Smooth muscle cell (in vitro differentiated cells): ENCODE measurements around the gene CYB561A3. TPM values are rescaled to one million over a fixed set of nuclear protein-coding genes. Genes with fewer than 3 reads are reported as not detected.
A peak's percentile ranks its signal among the peaks of the same experiment; 100 is the strongest.

Source experiments
- DNase-seq: peaks from one replicate; lab custom pipeline; 2025; ENCODE audit not compliant: unreplicated experiment; lab: John Stamatoyannopoulos, UW
- H2AFZ ChIP-seq: fragments of 200-600 bp; sonication (generic); 2 replicates; pipeline ENCODE4 v1.6.0; 2016; ENCODE audit warnings: antibody characterized with exemption, low read depth, mild to moderate bottlenecking
- H3F3A ChIP-seq: fragments of 200-600 bp; sonication (generic); 2 replicates; pipeline ENCODE4 v1.6.0; 2017; ENCODE audit warnings: antibody characterized with exemption, low read depth
- H3K27ac ChIP-seq: fragments of 200-600 bp; sonication (generic); 2 replicates; pipeline ENCODE4 v1.5.1; 2016; ENCODE audit warnings: low read depth, mild to moderate bottlenecking
- H3K27me3 ChIP-seq: fragments of 200-600 bp; sonication (generic); 2 replicates; pipeline ENCODE4 v1.6.1; 2016; ENCODE audit warnings: low read depth, mild to moderate bottlenecking
- H3K36me3 ChIP-seq: fragments of 200-600 bp; sonication (generic); 2 replicates; pipeline ENCODE4 v1.5.1; 2016; ENCODE audit warnings: low read depth
- H3K4me1 ChIP-seq: fragments of 200-600 bp; sonication (generic); 2 replicates; pipeline ENCODE4 v1.5.1; 2016; ENCODE audit warnings: low read depth
- H3K4me2 ChIP-seq: fragments of 200-600 bp; sonication (generic); 2 replicates; pipeline ENCODE4 v1.6.0; 2016; ENCODE audit warnings: mild to moderate bottlenecking
- H3K4me3 ChIP-seq: fragments of 200-600 bp; sonication (generic); 2 replicates; pipeline ENCODE4 v1.5.1; 2016; ENCODE audit warnings: mild to moderate bottlenecking
- H3K79me2 ChIP-seq: fragments of 200-600 bp; sonication (generic); 2 replicates; pipeline ENCODE4 v1.6.0; 2016; ENCODE audit warnings: low read depth, mild to moderate bottlenecking
- H3K9ac ChIP-seq: fragments of 200-600 bp; sonication (generic); 2 replicates; pipeline ENCODE4 v1.6.0; 2016; ENCODE audit warnings: low read depth
- H3K9me3 ChIP-seq: fragments of 200-600 bp; sonication (generic); replicated peaks from 2 replicates; pipeline ENCODE4 v1.5.1; 2016; ENCODE audit warnings: low read depth
- H4K20me1 ChIP-seq: fragments of 200-600 bp; sonication (generic); 2 replicates; pipeline ENCODE4 v1.6.0; 2016; ENCODE audit warnings: low read depth
- CTCF ChIP-seq: fragments of 200-600 bp; sonication (generic); IDR thresholded peaks from 2 replicates; pipeline ENCODE4 v1.5.1; 2017; ENCODE audit warnings: borderline replicate concordance, mild to moderate bottlenecking, antibody characterized with exemption; ENCODE audit not compliant: insufficient read depth, poor library complexity, severe bottlenecking
- WGBS: methylation state at CpG from one replicate; pipeline ENCODE4 v1.1.7; 2016; ENCODE audit warnings: low lambda C conversion rate; 5-methylcytosine and 5-hydroxymethylcytosine counted together
- polyA plus RNA-seq: library from polyadenylated mRNA; unstranded; fragments of >200 nt; fragmentation: Nextera tagmentation; extraction: Ambion mirVana; gene quantifications from 2 replicates; pipeline ENCODE4 v1.2.1, GENCODE V29; 2016
- total RNA-seq: library from RNA; depleted of rRNA; stranded (reverse); fragments of >200 nt; gene quantifications from 2 replicates; pipeline ENCODE4 v1.2.3, GENCODE V29; 2014

CYB561A3 gene
- total and polyA plus RNA-seq, 2 experiments from 2014 or later: 19.1 to 23.7 TPM

GRCh38 chr11:61338783-61339489 lies 22.7 kb downstream of the CYB561A3 start:
- H3K4me3 ChIP-seq: no peak overlapping the region
- H3K9ac ChIP-seq: no peak overlapping the region
- H3K79me2 ChIP-seq: no peaks in the 10 kb centered on the region
- H3K4me1 ChIP-seq: peaks cover 3% of the 10 kb centered on the region
- DNase-seq: no peak
- no peak overlapping the region for H2AFZ ChIP-seq
- H3K9me3 ChIP-seq: no peaks in the 10 kb centered on the region
- H4K20me1 ChIP-seq: no peaks in the 10 kb centered on the region
- 96% methylated on average over 25 of the region's 26 CpGs for WGBS
- H3K27ac ChIP-seq: no peak overlapping the region
- no peaks in the 10 kb centered on the region for H3F3A ChIP-seq
- TF ChIP-seq CTCF: no peak
- H3K27me3 ChIP-seq: no peaks in the 10 kb centered on the region
- no peak overlapping the region for H3K4me2 ChIP-seq
- H3K36me3 ChIP-seq: no peaks in the 10 kb centered on the region

GRCh38 chr11:61337706-61338470 lies 23.8 kb downstream of the CYB561A3 start:
- peaks cover 9% of the 10 kb centered on the region for H3K4me1 ChIP-seq
- no peaks in the 10 kb centered on the region for H3K27me3 ChIP-seq
- TF ChIP-seq CTCF: no peak
- no peak overlapping the region for H3K4me2 ChIP-seq
- H3K9me3 ChIP-seq: no peaks in the 10 kb centered on the region
- no peaks in the 10 kb centered on the region for H3F3A ChIP-seq
- peaks cover under 1% of the 10 kb centered on the region for H3K79me2 ChIP-seq
- DNase-seq: no peak
- H2AFZ ChIP-seq: no peak overlapping the region
- no peak overlapping the region for H3K9ac ChIP-seq
- no peak overlapping the region for H3K27ac ChIP-seq
- H3K4me3 ChIP-seq: no peak overlapping the region
- 95% methylated on average over 15 of the region's 15 CpGs for WGBS
- H3K36me3 ChIP-seq: no peaks in the 10 kb centered on the region
- no peaks in the 10 kb centered on the region for H4K20me1 ChIP-seq

- peak; percentile 92 for TF ChIP-seq CTCF
- Histone ChIP-seq H2AFZ (no peak overlapping the region), H4K20me1 (peaks cover 8% of the 10 kb centered on the region), H3K9ac (no peak overlapping the region), H3K79me2 (peaks cover 16% of the 10 kb centered on the region), H3K4me2 (no peak overlapping the region), H3K4me3 (no peak overlapping the region), H3K9me3 (no peaks in the 10 kb centered on the region), H3K27ac (no peak overlapping the region), H3K4me1 (peaks cover 17% of the 10 kb centered on the region), H3F3A (no peaks in the 10 kb centered on the region), H3K27me3 (no peaks in the 10 kb centered on the region), H3K36me3 (no peaks in the 10 kb centered on the region)
- 42% methylated on average over 8 of the region's 8 CpGs for WGBS
- DNase-seq: peak; percentile 27
These were observed 25.3 kb downstream of the CYB561A3 start for GRCh38 chr11:61336171-61336935.
